Measurements from ENCODE around the gene CEACAM18.

Gene CEACAM18

DNA sequence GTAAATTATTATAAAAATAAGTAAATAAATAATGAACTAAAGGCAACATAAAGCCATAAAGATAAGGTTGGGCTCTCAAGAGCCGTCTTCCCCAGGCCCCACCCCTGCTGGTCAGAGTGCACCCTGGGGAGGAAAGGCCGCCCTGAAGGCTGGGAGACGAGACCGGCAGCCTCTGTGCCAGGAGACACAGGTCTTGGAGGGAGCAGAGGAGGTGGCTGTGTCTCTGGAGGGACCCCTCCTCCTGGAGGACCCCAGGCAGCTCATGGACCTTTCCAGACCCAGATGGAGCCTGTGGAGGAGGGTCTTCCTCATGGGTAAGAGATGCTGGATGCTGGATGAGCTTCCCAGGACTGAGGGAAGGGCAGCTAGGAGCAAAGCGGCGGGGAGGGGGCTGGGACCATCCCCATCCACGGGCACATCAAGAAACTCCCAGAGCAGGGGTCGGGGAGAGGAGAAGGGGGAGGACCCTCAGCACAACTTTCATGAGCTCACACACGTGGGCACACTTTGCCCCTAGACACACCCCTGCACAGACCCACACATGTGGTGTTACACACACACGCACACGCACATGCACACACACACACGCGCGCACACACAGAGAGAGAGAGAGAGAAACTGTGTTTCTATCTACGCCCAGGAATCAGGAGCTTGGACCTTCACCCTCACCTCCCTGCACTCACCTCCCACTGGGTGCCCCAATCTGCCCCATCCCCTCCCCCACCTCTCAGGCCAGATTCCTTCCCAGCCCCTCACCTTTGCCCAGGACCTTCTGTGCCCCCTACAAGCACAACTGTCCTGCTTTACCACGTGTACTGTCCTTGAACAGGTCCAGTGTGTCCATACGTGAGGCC lies at the start of gene CEACAM18:
Gene CEACAM18, plus strand, starts transcription at position 159 of the 854 bp plus-strand sequence.
- no peak within 1 kb of the TSS for H3K27ac ChIP-seq
- no peak for TF ChIP-seq ZFX (IDR thresholded peaks at IDR 0.05; ENCODE audit: borderline replicate concordance)
- TF ChIP-seq, protein P1, sequence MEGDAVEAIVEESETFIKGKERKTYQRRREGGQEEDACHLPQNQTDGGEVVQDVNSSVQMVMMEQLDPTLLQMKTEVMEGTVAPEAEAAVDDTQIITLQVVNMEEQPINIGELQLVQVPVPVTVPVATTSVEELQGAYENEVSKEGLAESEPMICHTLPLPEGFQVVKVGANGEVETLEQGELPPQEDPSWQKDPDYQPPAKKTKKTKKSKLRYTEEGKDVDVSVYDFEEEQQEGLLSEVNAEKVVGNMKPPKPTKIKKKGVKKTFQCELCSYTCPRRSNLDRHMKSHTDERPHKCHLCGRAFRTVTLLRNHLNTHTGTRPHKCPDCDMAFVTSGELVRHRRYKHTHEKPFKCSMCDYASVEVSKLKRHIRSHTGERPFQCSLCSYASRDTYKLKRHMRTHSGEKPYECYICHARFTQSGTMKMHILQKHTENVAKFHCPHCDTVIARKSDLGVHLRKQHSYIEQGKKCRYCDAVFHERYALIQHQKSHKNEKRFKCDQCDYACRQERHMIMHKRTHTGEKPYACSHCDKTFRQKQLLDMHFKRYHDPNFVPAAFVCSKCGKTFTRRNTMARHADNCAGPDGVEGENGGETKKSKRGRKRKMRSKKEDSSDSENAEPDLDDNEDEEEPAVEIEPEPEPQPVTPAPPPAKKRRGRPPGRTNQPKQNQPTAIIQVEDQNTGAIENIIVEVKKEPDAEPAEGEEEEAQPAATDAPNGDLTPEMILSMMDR (IDR thresholded peaks at IDR 0.05), result no peak

DNA sequence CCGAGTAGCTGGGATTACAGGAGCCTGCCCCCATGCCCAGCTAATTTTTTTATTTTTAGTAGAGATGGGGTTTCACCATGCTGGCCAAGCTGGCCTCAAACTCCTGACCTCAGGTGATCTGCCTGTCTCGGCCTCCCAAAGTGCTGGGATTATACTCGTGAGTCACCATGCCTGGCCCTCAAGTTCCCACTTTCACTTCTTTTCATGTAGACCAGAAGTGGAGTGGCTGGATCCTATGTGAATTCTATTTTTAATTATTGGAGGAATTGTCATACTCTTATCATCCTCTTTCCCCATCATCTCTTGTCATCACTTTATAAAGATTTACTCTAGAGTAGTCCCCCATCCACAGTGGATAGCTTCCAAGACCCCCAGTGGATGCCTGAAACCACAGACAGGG lies 48.1 kb upstream of the CEACAM18 start:
- H3K27ac ChIP-seq, result no peak overlapping the region
- no peak for TF ChIP-seq ZFX (IDR thresholded peaks at IDR 0.05; ENCODE audit: borderline replicate concordance)
- TF ChIP-seq, protein P1 (IDR thresholded peaks at IDR 0.05), result no peak

DNA sequence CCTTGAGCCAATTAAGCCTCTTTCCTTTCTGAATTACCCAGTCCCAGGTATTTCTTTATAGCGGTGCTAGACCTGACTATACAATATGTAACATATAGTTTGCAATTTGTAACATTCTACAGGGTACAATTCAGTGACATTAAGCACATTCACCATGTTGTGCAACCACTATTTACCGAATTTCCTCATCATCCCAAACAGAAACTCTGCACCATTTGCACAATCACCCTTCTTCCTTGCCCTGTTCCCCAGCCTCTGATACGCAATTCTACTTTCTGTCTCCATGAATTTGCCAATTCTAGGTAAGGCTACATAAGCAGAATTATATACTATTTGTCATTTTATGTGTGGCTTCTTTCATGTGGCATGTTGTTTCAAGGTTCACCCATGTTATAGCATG lies 47.2 kb upstream of the CEACAM18 start:
- H3K27ac ChIP-seq, result no peak overlapping the region
- TF ChIP-seq, protein P1 (IDR thresholded peaks at IDR 0.05), result no peak

DNA sequence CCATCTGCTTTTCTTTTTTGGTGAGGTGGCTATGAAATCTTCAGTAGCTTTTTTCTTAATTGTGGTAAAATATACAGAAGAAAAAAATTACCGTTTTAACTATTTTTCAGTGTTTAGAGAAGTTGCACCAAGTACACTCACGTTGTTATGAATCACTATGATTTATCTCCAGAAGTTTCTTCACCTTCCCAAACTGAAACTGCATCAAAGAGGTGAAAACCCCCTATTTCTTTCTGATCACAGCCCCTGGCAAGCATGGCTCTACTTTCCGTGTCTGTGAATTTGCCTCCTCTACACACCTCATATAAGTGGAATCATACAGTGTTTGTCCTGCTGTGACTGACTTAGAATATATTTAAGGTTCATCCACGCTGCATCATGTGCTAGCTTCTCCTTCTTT lies 45.3 kb upstream of the CEACAM18 start:
- TF ChIP-seq, protein P1 (IDR thresholded peaks at IDR 0.05), result no peak
- no peak for TF ChIP-seq ZFX (IDR thresholded peaks at IDR 0.05; ENCODE audit: borderline replicate concordance)
- no peak overlapping the region for H3K27ac ChIP-seq

DNA sequence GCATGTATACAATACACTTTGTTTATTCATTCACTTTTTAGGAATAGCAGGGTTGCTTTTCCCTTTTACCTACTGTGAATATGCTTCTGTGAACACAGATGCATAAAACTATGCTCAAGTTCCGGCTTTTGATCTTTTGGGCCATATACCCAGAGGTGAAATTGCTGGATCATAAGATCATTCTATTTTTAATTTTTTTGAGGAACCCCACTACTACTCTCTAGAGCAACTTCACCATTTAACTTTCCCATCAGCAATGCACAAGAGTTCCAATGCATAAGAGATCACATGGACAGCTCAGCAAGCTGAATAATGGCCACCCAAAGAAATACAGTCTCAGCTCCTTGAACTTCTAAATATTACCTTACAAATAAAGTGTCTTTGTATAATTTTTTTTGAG lies 43.9 kb upstream of the CEACAM18 start:
- no peak for TF ChIP-seq ZFX (IDR thresholded peaks at IDR 0.05; ENCODE audit: borderline replicate concordance)
- TF ChIP-seq, protein P1 (IDR thresholded peaks at IDR 0.05), result no peak

DNA sequence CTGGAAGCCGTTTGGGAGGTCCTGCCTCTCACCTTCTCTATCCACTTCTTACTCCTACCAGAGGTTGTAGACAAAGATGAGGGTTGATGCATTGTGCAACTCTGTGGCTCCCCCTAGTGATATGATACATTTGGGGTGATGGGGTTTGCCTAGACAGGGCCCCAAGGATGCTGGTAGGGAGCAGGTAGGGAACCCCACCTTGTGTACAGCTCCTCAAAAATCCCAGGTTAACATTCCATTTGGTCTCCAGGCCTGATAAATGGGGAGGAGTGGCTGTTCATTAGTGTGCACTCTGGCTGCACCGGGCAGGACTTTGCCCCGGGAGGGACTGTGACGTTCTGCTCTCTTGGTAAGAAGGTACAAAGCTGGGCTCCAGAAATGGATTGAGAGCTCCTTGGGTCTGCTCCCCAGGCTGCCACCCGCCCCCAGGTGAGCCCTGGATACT lies 39.3 kb upstream of the CEACAM18 start:
- H3K27ac ChIP-seq, result no peak overlapping the region
- no peak for TF ChIP-seq ZFX (IDR thresholded peaks at IDR 0.05; ENCODE audit: borderline replicate concordance)
- TF ChIP-seq, protein P1 (IDR thresholded peaks at IDR 0.05), result no peak

More for the DNA sequence above, 43.9 kb upstream of the CEACAM18 start:
- no peak overlapping the region for H3K27ac ChIP-seq

GRCh38 chr19:51440052-51440451 lies 38.3 kb upstream of the CEACAM18 start:
- H3K27ac ChIP-seq, result no peak overlapping the region
- TF ChIP-seq ZFX (IDR thresholded peaks at IDR 0.05; ENCODE audit: borderline replicate concordance), result no peak
- TF ChIP-seq, protein P1 (IDR thresholded peaks at IDR 0.05), result no peak

Measured in 22Rv1 (cell line).